Renal cortical epithelial cell (primary cell): ENCODE results near the gene ZNF569. TPM values are rescaled to one million over a fixed set of nuclear protein-coding genes. Genes with fewer than 3 reads are reported as not detected.
"Not testable (repeated sequence)": the region's sequence is repeated elsewhere in the genome, so short reads cannot be mapped to it uniquely, and the experiment has no call there.

ENCODE experiments used
- DNase-seq: peaks from one replicate; pipeline ENCODE4 v3.0.0-alpha.2; 2011; ENCODE audit warnings: low read depth
- total RNA-seq: library from RNA; depleted of rRNA; stranded (reverse); fragments of >200 nt; gene quantifications from 2 replicates; pipeline ENCODE4 v1.2.3, GENCODE V29; 2014

The ZNF569 gene
- total RNA-seq, 1 donor from 2014 or later: 9.7 TPM

GRCh38 chr19:37401078-37401477, 66.2 kb downstream of the ZNF569 start:
- no peak for DNase-seq

DNA sequence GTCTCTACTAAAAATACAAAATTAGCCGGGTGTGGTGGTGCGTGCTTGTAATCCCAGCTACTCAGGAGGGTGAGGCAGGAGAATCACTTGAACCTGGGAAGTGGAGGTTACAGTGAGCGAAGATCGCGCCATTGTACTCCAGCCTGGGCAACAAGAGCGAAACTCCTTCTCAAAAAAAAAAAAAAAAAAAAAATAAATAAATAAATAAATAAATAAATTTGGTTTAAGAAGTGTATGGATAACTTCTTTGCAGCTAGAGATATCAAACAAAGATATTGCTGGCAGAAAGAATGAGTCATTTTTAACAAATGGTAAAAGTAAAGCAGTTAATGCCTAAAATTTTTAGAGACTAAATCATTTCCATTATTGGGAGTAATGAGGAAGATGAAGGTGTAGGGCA, 75.8 kb downstream of the ZNF569 start:
- DNase-seq: not testable (repeated sequence)

DNA sequence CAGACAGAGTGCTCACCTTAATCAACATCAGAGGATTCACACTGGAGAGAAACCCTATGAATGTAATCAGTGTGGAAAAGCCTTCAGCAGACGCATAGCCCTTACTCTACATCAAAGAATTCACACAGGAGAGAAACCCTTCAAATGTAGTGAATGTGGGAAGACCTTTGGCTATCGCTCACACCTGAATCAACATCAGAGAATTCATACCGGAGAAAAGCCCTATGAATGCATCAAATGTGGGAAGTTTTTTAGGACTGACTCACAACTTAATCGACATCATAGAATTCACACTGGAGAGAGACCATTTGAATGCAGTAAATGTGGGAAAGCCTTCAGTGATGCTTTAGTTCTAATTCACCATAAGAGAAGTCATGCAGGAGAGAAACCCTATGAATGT, 78.0 kb downstream of the ZNF569 start:
- DNase-seq: no peak

DNA sequence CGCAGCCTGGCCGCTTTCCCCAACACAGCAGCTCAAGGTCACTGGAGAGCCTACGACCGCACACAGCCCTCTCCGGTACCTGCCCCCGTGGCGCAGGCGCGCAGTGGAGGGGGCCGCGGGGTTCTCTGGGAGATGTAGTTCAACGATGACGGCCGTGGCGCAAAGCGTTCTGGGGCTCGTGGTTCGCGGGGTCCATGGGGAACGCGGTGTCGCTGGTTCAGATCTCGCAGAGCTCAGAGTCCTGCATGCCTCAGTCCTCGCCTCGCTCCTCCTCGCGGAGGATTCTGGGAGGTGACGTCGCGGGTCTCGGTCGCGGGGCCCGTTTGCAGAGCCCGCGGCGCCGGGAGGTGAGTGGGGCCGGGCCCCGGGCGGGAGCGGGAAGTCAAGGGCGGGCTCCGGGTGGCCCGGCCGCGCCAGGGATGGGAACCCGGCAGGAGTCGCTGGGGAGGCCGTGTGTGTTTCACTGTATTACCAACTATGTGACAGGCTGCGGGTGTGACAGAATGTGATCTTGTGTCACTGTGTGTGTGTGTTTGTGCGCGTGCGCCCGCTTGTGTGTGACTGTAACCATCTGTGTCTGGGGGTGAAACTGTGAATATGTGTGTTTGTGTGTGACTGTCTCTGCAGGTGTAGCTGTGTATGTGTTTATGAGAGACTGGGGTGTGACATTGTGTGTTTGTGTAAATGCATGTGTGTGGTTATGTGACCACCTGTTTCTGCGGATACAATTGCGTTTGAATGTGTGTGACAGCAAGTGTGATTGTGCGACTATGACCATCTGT, 96.2 kb downstream of the ZNF569 start, which contains the start of gene ZNF527:
Gene ZNF527, plus strand, starts transcription at position 220 of the 782 bp plus-strand sequence. CDS start 3,100 bp downstream, outside the sequence.
- DNase-seq: peak; percentile 92

GRCh38 chr19:37370386-37370879, 96.8 kb downstream of the ZNF569 start:
- not testable (repeated sequence) for DNase-seq

GRCh38 chr19:37362733-37363132, 104.5 kb downstream of the ZNF569 start:
- DNase-seq: peak; percentile 4

DNA sequence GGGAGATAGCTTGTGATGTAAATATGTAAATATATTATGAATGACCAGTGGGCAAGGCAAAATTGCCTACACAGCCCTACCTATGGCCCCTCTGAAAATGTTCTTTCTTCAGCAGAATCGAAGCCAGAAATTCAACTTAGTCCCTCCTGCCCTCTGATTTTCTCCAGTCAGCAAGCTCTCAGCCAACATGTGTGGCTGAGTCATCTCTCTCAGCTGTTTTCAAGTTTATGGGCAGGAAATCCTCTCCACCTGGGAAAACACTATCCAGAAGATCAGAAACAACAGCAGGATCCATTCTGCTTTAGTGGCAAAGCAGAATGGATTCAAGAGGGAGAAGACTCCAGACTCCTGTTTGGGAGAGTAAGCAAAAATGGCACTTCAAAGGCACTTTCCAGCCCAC, 105.2 kb downstream of the ZNF569 start:
- no peak for DNase-seq

Other genes with a start within 250 kb of the ZNF569 start
- 6.6 and 6.8 TPM in 2 replicates for gene ZNF383, start 249.2 kb downstream of the ZNF569 start, total RNA-seq
- 2.8 and 8.1 TPM in 2 replicates for gene ZNF527, start 96.3 kb downstream of the ZNF569 start, total RNA-seq
- 5.2 and 17.1 TPM in 2 replicates for gene ZNF570, start 1.9 kb upstream of the ZNF569 start, total RNA-seq
- 3.0 and 6.8 TPM in 2 replicates for gene ZNF793, start 39.5 kb upstream of the ZNF569 start, total RNA-seq
- 1.9 and 11.6 TPM in 2 replicates for gene ZNF571, start 127.3 kb upstream of the ZNF569 start, total RNA-seq
- 0.45 and 3.8 TPM in 2 replicates for gene ZNF540, start 127.4 kb upstream of the ZNF569 start, total RNA-seq
- 17.2 and 24.7 TPM in 2 replicates for gene ZFP30, start 188.0 kb upstream of the ZNF569 start, total RNA-seq